GM19438 (cell line): ENCODE data around the gene UTP4.
"Not testable (repeated sequence)": the region's sequence is repeated elsewhere in the genome, so short reads cannot be mapped to it uniquely, and the experiment has no call there.

Source experiments
- ATAC-seq: cut with Tn5 transposase; IDR thresholded peaks from one replicate; pipeline ENCODE4 v1.9.1; 2021; ENCODE audit warnings: low read depth; ENCODE audit not compliant: unreplicated experiment

Gene UTP4

GRCh38 chr16:69109486-69110270 is 22.8 kb upstream of the UTP4 start:
- no peak for ATAC-seq

DNA sequence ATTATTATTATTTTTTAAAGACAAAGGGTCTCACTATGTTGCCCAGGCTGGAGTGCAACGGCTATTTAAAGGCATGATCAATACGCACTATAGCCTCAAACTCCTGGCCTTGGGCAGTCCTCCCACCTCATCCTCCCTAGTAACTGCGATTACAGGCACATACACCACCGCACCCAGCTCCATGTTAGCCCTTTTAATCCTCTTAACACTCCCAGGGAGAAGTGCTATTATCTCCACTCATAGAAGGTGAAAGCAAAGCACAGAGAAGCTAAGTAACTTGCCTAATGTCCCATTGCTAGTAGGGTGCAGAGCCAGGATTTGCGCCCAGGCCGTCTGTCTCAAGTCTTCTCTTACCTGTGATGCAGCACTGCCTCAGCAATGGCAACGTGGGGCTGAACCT is 22.0 kb upstream of the UTP4 start:
- ATAC-seq: no peak

DNA sequence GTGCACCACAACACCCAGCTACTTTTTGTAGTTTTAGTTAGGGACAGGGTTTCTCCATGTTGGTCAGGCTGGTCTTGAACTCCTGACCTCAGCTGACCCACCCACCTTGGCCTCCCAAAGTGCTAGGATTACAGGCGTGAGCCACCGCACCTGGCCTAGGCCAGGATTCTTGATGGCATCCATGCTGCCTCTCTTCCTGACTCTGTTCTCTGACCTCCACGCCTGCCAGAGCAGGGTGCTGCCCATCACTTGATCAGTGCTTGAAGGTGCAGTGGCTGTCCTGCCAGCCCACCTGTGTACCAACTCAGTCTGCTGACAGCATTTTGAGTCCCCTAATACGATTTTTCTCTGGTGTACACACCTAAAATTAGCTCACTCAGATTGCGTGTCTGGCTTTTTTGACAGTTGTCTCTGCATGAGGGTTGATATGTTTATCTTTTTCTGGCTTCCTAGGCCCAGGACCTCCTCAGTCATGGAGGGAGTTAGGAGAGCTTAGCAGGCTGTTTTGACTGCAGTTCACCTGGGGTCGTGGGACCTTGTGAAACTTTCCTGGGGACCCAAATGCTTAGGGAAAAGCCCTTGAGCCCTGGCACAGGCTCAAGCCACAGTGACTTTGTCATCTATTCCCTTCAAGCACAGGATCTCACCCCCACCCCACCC is 21.1 kb upstream of the UTP4 start:
- ATAC-seq: no peak

- ATAC-seq: no peak
Measured at GRCh38 chr16:69111876-69112230, 20.6 kb upstream of the UTP4 start.

DNA sequence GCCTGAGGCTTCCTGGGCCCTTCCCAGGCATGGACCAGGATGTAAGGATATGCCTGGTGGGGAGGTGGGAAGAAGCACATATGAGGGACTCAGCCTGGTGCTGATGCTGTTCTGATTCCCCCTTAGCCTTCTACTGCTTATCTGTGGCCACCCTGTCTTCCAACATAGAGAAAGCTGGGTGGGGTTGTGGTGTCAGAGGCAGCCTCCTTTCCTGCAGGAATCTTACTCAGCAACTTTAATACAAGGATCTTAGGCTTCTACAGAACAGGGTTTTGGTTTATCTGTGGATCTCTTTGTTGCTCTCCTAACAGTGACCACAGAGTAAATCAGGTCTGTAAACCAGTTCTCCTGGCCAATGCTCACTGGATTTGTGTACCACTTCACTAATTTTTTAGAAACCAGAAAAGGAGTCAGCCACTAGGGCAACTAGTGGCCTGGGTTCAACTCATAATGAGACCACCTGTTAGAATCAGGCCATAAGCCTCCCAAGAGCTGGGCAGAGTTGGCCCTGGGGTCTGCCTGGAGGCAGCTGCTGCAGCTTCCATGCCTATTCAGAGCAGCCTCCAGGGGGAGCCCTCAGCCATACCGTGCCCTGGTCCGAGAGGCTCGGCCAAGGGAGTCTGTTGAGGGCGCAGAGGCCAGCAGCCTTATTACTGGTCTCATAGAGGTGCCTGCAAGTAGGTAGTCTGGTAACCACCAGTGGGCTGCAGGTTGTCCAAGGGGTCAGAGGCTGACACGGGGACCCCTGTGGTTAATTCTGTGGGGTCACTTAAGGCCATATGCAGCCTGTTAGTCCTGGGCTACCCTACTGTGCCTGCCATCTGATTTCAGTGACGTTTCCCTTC is 19.9 kb upstream of the UTP4 start:
- no peak for ATAC-seq

DNA sequence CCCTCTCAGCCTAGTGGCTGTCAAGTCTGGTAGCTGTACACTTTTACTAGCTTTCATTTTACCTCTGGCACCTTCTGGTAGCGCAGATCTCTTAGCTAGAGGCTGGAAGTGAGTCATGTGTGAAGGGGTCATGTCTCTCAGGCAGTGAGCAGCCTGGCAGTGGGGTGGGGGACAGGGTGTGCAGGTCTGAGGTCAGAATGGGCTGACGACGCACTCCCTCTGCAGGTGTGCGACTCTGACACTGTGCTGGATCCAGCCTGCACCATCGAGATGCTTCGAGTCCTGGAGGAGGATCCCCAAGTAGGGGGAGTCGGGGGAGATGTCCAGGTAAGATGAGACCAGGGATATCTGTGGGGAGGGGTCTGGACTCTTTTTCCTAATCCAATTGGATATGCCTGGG is 19.2 kb upstream of the UTP4 start:
- no peak for ATAC-seq

GRCh38 chr16:69114346-69114975 is 18.0 kb upstream of the UTP4 start:
- no peak for ATAC-seq

GRCh38 chr16:69114976-69115355 is 17.5 kb upstream of the UTP4 start:
- no peak for ATAC-seq

- ATAC-seq: no peak
Measured at GRCh38 chr16:69115361-69115760, 17.1 kb upstream of the UTP4 start.

- no peak for ATAC-seq
Measured at GRCh38 chr16:69115837-69116236, 16.6 kb upstream of the UTP4 start.

DNA sequence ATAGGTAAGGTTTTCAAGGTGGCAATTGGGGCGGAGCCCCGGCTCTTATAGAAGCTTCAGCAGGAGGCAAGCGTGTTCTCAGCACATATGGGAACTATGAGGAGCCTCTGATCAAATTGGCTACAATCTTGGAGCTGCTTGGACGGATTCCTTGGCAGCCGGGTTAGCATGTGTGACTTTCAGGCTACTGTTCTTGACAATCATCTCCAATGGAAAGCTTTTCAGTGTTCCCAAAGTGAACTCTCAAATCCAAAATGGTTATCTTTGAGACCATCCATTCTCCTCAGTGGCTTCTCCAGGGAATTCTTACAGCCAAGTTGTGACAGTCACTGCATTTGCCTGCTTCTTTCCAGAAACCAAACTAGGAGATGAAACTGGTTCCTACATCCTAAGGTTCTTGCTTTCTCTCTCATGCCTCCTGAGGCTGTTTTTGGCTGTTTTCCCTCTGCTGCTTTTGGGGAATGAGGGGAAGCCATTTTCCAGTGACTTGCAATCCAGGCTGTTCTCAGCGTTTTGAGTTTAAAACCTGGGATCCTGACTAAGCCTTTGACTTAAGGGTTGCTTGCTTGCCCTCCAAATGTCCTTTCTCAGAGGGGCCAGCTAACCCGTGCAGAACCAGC is 16.1 kb upstream of the UTP4 start:
- no peak for ATAC-seq

DNA sequence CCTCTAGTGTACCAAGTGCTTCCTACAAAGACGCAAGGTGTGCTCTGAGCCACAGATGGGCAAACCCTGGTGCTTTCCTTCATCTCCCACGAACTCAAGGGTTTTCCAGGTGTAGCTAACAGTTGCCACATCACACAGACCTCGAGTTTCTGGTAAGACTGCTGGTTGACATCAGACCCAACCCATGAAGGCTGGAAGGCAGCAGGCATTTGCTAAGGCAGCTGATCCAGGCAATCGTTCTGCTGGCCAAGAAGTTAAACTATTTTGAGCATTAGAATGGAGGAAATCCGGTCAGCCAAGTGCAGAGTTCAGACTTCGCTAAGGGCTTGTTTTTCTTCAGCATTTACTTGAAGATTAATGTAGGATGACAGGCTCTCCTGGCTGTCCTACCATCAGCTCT is 15.5 kb upstream of the UTP4 start:
- no peak for ATAC-seq

DNA sequence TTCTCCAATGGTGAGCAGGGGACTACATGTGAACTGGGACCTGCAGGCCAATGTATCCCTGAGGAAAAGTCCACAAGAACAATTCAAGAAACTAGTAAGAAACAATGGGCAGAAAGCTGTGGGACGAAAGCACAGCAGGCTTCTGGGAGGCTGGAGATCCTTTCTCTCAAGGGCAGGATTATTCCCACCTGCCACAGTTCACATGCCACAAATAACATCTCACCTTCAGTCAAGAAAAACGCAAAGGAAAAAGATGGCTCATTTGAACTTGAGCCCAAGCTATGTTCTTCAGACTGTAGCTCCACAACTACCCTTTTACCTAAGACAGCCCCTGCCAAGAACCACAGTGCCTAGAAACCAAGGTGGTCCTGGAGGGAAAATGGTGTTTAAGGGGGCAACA is 14.0 kb upstream of the UTP4 start:
- no peak for ATAC-seq

- ATAC-seq: no peak
Measured at GRCh38 chr16:69118994-69119393, 13.5 kb upstream of the UTP4 start.

GRCh38 chr16:69119536-69119935 is 12.9 kb upstream of the UTP4 start:
- no peak for ATAC-seq

GRCh38 chr16:69120096-69120664 is 12.3 kb upstream of the UTP4 start:
- ATAC-seq: no peak

- ATAC-seq: no peak
Measured at GRCh38 chr16:69123910-69124309, 8.5 kb upstream of the UTP4 start.

DNA sequence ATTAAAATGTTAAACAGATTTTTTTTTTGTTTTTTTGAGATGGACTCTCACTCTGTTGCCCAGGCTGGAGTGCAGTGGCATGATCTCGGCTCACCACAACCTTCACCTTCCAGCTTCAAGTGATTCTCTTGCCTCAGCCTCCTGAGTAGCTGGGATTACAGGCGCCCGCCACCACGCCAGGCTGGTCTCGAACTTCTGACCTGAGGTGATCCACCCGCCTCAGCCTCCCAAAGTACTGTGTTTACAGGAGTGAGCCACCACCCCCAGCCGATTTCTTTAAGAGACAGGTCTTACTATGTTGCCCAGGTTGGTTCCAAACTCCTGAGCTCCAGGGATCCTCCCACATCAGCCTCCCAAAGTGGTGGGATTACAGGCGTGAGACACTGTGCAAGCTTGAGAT is 8.0 kb upstream of the UTP4 start:
- not testable (repeated sequence) for ATAC-seq

DNA sequence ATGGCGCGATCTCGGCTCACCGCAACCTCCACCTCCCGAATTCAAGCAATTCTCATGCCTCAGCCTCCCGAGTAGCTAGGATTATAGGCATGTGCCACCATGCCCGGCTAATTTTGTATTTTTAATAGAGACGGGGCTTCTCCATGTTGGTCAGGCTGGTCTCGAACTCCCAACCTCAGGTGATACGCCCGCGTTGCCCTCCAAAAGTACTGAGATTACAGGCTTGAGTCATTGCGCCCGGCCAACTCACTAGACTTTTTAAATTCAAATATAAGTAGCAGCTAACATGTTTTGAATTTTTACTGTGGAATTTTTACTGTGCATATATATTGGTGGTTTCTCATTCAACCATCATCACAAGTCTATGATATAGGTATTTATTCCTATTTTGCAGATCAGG is 7.5 kb upstream of the UTP4 start:
- ATAC-seq: not testable (repeated sequence)

- no peak for ATAC-seq
Measured at GRCh38 chr16:69126221-69126620, 6.2 kb upstream of the UTP4 start.
